Myocyte (in vitro differentiated cells): Measurements from ENCODE around the gene ABLIM3. TPM values are rescaled to one million over a fixed set of nuclear protein-coding genes. Genes with fewer than 3 reads are reported as not detected.

Source experiments
- DNase-seq: peaks from one replicate; pipeline ENCODE4 v3.0.0-alpha.2; 2012; ENCODE audit warnings: low read depth
- total RNA-seq: library from RNA; depleted of rRNA; stranded (reverse); fragments of >200 nt; gene quantifications from 2 replicates; pipeline ENCODE4 v1.2.3, GENCODE V29; 2014

ABLIM3 gene
- total RNA-seq, 1 donor from 2014 or later, result 220 TPM

- no peak for DNase-seq
Measured at GRCh38 chr5:149156435-149157083, 15.3 kb downstream of the ABLIM3 start.

- DNase-seq, result no peak
Measured at GRCh38 chr5:149157330-149157729, 16.0 kb downstream of the ABLIM3 start.

DNA sequence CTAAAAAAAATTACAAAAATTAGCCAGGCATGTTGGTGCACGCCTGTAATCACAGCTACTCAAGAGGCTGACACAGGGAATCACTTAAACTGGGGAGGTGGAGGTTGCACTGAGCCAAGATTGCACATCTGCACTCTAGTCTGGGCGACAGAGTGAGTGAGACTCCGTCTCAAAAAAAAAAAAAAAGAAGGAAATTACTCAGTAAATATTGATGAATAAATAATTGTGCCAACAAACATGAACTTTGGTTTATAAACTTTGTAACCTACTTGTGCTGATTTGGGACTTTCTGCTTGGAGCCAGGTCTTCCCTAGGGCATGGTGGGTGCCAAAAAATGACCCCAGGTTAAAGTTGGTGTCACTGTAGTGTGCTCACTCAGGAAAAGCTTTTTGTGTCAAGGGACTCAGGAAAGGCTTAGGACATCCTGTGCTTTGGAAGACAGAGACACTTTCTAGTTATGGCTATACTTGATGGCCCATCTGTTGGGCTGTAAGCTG is 19.0 kb downstream of the ABLIM3 start:
- no peak for DNase-seq

DNA sequence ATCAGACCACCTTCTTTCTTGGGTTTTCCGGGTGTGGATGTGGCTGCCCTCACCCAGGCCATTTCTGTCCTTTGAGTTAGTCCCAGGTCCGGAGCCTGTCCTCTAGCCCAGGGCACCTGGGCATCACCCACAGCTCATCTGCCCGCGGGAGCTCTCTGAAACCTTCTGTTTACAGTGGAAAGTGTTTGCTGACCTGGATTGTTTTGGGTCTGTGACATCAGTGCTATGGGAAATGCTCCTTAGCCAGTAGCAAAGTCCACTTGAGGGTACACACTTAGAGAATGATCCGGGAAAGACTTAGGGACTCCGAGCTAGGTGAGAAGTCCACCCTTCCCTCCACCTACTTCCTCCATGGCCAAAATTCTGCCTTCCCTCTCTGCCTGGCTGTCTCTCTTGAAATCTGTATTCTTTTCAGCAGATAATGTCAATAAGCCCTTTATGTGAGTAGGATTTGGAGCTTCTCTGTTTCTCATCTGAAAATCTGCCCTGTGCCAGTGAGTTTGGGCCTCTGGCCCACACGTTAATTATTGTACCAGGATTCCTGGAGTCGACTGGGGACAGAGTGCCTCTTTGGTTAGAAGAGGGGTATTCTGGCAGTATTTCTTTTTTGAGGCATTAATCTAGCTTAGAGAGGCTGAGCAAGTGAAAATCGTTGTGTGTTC is 19.9 kb downstream of the ABLIM3 start:
- DNase-seq, result no peak

DNA sequence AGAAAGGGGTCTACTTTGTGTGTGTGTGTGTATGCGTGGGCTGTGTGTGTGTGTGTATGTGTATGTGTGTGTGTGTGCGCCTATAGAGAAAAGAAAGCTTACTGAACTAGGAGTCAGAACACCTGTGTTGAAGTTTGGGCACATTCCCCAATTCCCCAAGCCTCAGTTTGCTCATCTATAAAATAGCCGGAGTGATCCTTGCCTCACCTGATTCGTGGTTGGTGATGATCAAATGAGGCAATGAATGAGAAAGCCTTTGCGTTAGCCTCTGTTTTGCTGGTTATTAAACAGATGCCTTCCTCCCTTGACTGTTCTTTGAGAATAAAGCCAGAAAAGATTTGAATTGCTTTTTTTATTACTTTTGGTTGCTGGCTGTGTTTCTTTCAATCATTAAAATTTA is 20.6 kb downstream of the ABLIM3 start:
- no peak for DNase-seq

- no peak for DNase-seq
Measured at GRCh38 chr5:149162401-149163084, 21.2 kb downstream of the ABLIM3 start.

- DNase-seq, result no peak
Measured at GRCh38 chr5:149164731-149165130, 23.4 kb downstream of the ABLIM3 start.

- DNase-seq, result no peak
Measured at GRCh38 chr5:149166128-149166527, 24.8 kb downstream of the ABLIM3 start.

DNA sequence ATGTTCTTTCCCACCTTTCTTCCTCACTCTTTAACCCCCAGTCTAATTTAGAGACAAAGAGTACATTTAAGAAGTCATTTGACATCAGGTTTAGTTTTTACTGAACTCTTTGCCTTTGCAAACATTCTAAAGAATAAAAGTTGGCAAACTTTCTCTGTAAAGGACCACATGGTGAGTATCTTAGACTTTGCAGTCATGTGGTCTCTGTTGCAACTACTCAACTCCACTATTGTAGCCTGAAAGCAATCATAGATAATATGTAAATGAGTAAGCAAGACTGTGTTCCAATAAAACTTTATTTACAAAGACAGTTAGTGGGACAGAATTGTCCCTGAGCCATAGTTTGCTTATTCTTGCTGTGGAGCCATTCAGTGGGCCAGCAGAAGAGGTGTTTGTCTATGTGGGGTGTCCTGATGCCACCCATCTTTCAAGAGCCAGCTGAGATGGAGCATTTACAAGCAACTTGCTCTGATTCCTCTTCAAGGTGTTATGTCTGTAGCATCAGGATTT is 25.4 kb downstream of the ABLIM3 start:
- DNase-seq, result no peak

DNA sequence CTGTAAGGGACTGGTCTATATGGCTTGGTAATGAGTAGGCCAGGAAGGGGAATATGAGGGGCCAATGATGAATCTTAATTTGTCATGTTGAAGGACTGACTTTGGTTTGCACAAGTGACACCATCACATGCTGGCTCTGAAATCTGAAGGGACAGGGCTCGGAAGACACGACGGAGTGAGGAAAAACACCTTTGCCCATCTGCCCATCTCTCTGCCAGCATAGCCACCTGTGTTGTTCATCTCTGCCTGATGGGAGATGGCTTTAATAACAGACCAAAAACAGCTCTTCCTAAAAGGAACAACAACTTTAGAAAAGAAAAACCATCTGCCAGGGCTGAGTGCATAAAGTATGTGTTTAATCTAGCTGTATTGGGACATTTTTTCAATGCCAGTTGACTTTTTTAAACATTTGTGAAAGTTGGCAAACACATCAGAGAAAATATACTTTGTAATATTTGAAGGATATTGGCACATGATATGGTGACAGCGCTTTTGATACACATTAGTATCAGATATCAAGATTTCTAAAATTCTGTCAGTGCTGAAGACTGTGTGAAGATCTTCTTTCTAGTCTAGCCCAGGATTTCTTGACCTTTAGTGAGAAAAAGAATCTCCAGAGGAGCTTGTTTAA is 27.1 kb downstream of the ABLIM3 start:
- DNase-seq, result no peak

GRCh38 chr5:149170299-149170698 is 29.0 kb downstream of the ABLIM3 start:
- peak; percentile 67 for DNase-seq

GRCh38 chr5:149172261-149172660 is 31.0 kb downstream of the ABLIM3 start:
- DNase-seq, result peak; percentile 86

GRCh38 chr5:149172709-149173505 is 31.6 kb downstream of the ABLIM3 start:
- DNase-seq, result peak; percentile 75

DNA sequence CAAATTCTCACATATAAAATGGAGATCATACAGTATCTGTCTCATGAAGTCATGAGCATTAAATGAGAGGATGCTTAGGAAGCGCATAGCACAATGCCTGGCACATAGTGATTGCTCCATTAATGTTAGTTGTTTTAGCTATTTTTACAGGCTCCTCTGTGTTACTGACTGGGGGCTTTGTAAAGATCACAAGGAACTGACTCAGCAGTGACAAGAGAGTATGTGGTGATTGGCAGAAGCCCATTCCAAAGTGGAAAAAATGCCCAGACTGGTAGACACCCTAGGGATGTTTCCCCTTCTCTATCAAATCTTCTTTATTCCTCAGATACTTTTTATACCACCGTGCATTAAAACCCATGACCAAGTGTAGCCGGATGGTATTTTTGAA is 33.5 kb downstream of the ABLIM3 start:
- DNase-seq, result peak; percentile 46

GRCh38 chr5:149175346-149176105 is 34.2 kb downstream of the ABLIM3 start:
- peak; percentile 17 for DNase-seq

DNA sequence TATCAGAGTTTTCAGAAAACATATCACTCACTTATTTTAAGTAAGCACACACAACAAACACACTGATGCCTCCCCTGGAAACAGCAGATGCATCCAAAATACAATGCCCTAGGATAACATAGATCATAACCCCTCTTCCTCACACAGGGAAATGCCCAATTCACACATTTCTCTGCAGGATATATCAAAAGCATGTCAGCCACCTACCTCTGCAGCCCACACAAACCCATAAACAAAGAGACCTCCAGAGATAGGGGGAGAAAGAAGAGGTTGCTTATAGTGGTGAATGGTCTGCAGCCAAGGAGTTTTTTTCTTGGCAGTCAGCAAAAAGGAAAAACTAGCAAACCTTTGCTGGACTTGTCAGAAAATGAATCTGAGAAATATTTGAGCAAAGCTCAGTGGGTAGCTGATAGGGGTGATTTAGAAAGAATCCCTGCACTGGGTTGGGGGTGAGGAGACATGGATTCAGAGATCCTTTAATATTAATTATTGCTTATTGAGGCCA is 36.1 kb downstream of the ABLIM3 start:
- no peak for DNase-seq

DNA sequence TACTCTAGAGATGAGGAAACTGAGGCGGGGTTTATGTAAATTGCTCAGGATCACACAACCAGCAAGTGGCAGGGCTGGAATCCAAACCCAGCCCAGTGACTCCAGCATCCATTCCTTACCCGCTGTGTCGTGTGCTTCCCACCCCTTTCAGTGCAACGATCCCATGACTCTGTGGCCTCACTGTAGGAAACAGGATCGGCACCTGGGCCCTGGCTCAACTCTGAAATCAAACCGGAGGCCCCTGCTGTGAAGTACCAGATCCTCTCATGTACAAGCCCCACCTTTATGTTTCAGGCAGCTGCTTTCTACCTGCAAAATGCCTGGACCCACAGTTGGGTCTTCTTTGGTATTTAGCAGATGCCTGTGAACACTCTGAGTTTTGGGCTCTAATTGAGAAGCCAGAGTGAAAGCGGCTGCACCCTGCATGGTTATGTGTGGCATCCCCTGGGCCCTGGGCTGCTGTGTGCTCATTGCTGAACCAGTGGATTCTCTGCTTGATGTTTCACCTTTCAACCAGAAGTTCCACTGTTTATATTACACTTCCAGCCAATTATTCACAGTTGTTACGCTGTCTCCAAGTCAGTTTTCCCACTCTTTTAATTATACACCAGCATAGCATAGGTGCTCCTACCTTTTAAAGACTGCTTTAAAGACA is 36.7 kb downstream of the ABLIM3 start:
- no peak for DNase-seq

DNA sequence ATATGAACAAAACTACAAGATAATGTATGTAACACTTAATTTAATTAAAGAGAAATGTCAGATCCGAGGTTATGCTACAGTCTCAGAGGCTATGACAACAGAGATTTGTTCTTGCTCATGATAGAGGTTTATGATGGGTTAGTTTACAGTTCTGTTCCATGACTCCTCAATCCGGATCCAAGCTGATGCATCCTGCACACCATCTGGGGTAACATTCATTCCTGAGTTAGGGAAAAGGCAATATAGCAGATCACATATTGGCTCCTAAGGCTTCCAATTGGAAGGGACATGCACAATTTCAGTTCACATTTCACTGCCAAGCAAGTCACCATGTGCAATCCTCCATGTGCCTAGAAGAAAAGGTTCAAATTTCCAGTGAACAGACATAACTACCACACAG is 40.4 kb downstream of the ABLIM3 start:
- DNase-seq, result no peak

DNA sequence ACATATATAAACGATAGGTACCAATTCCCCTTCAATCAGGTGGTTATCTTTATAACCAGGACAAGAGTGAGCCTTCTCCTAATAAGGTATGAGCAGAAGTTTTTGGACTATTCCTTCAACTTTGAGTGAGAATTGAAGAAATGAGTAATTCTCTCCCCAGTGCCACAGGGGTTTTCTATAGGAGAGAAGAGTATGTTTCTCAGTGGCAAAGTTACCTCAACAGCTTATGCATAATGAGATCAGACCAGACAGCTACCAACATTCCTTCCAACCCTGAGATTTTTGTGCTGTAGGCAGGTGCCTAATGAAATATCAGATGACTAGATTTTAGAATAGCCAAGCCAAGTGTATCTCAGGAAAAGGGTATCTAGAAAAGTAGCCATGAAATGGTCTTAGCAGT is 40.9 kb downstream of the ABLIM3 start:
- no peak for DNase-seq
